Measurements from ENCODE around the gene NKAPD1. TPM values are rescaled to one million over a fixed set of nuclear protein-coding genes. Genes with fewer than 3 reads are reported as not detected.

NKAPD1 gene
- total RNA-seq, 1 donor from 2014 or later: 13.6 TPM

Other genes starting within 250 kb of the NKAPD1 start
- gene ALG9, start 202.7 kb upstream of the NKAPD1 start, total RNA-seq: 161 TPM
- 2.1 TPM for gene FDXACB1, start 195.1 kb upstream of the NKAPD1 start, total RNA-seq
- gene CFAP68, start 194.8 kb upstream of the NKAPD1 start, total RNA-seq: 11.9 TPM
- 2,279 TPM for gene CRYAB, start 162.5 kb upstream of the NKAPD1 start, total RNA-seq
- 17.1 TPM for gene HSPB2, start 161.6 kb upstream of the NKAPD1 start, total RNA-seq
- gene C11orf52, start 155.4 kb upstream of the NKAPD1 start, total RNA-seq: 3.1 TPM
- 48.8 TPM for gene DIXDC1, start 137.0 kb upstream of the NKAPD1 start, total RNA-seq
- 77.7 TPM for gene DLAT, start 48.9 kb upstream of the NKAPD1 start, total RNA-seq
- 1.5 TPM for gene PIH1D2, start 282 bp upstream of the NKAPD1 start, total RNA-seq
- 57.2 TPM for gene TIMM8B, start 12.5 kb downstream of the NKAPD1 start, total RNA-seq
- 86.4 TPM for gene SDHD, start 12.6 kb downstream of the NKAPD1 start, total RNA-seq
- gene IL18, start 89.8 kb downstream of the NKAPD1 start, total RNA-seq: 14.7 TPM
- not detected for gene TEX12, start 93.1 kb downstream of the NKAPD1 start, total RNA-seq
- 2.5 TPM for gene BCO2, start 101.2 kb downstream of the NKAPD1 start, total RNA-seq
- 34.6 TPM for gene PTS, start 152.1 kb downstream of the NKAPD1 start, total RNA-seq
- gene PLET1, start 186.6 kb downstream of the NKAPD1 start, total RNA-seq: not detected